Activated B cell treated with CpG ODN at 0.5 μM for 24 hours (primary cell): Measurements from ENCODE around the gene TBCB. TPM values are rescaled to one million over a fixed set of nuclear protein-coding genes. Genes with fewer than 3 reads are reported as not detected.

Experiments
- ATAC-seq: fragments of 200-7000 bp; cut with Tn5 transposase; one replicate; pipeline ENCODE4 v1.10.0; 2021; ENCODE audit warnings: low read depth, mild to moderate bottlenecking, moderate library complexity
- CTCF ChIA-PET: fragments of 350-600 bp; sonication (Branson Sonifier 250); formaldehyde crosslinking; loops from one replicate; lab custom pipeline; 2021; ENCODE audit warnings: antibody characterized with exemption; lab: Charles Lee
- POLR2A ChIA-PET: fragments of 350-600 bp; sonication (Branson Sonifier 250); formaldehyde crosslinking; loops from one replicate; lab custom pipeline; 2021; ENCODE audit warnings: antibody characterized with exemption; lab: Charles Lee
- DNase-seq: peaks from one replicate; pipeline ENCODE4 v3.0.0; 2022
- H3K27ac Mint-ChIP-seq: one replicate; pipeline ENCODE4 v1.8.0; 2020; ENCODE audit warnings: mixed read lengths
- H3K27me3 Mint-ChIP-seq: one replicate; pipeline ENCODE4 v1.8.0; 2021; ENCODE audit warnings: mixed read lengths
- H3K36me3 Mint-ChIP-seq: one replicate; pipeline ENCODE4 v1.8.0; 2021; ENCODE audit warnings: low read depth, mixed read lengths
- H3K4me1 Mint-ChIP-seq: one replicate; pipeline ENCODE4 v1.8.0; 2021; ENCODE audit warnings: mixed read lengths
- H3K4me3 Mint-ChIP-seq: one replicate; pipeline ENCODE4 v1.8.0; 2020; ENCODE audit warnings: mild to moderate bottlenecking, mixed read lengths
- H3K9me3 Mint-ChIP-seq: one replicate; pipeline ENCODE4 v1.8.0; 2020; ENCODE audit warnings: mixed read lengths
- CTCF ChIP-seq: fragments of 200-600 bp; IDR thresholded peaks from one replicate; pipeline ENCODE4 v1.8.0; 2022; ENCODE audit warnings: antibody characterized with exemption, mild to moderate bottlenecking
- intact Hi-C: fragments of 100-400 bp; cut with micrococcal nuclease; formaldehyde crosslinking; loops from one replicate; pipeline ENCODE4 v1.15.1; 2024
- total RNA-seq: library from RNA; stranded (reverse); gene quantifications from 2 replicates; pipeline ENCODE4 v1.2.3, GENCODE V29; 2022

The TBCB gene
- total RNA-seq, 1 donor from 2014 or later, result 144 TPM

- POLR2A ChIA-PET, result no interaction called here
- H3K4me1 Mint-ChIP-seq, result no peaks in the 10 kb centered on the region
- ATAC-seq, result no peak
Measured at GRCh38 chr19:36103040-36103626, 12.1 kb upstream of the TBCB start.

GRCh38 chr19:36103842-36104552 is 11.3 kb upstream of the TBCB start:
- no peak overlapping the region for H3K4me3 Mint-ChIP-seq
- H3K9me3 Mint-ChIP-seq, result no peaks in the 10 kb centered on the region
- ChIA-PET POLR2A (no interaction called here), CTCF (no interaction called here)
- no peaks in the 10 kb centered on the region for H3K36me3 Mint-ChIP-seq
- intact Hi-C loops, result no loop called here
- no peaks in the 10 kb centered on the region for H3K4me1 Mint-ChIP-seq
- TF ChIP-seq CTCF, result no peak
- DNase-seq (no peak), ATAC-seq (no peak)
- no peaks in the 10 kb centered on the region for H3K27me3 Mint-ChIP-seq
- no peak overlapping the region for H3K27ac Mint-ChIP-seq

More at GRCh38 chr19:36103040-36103626, 12.1 kb upstream of the TBCB start:
- no peaks in the 10 kb centered on the region for H3K27me3 Mint-ChIP-seq
- no peak overlapping the region for H3K4me3 Mint-ChIP-seq
- no peak for DNase-seq
- no peak overlapping the region for H3K27ac Mint-ChIP-seq
- CTCF ChIA-PET, result no interaction called here
- intact Hi-C loops, result no loop called here
- no peaks in the 10 kb centered on the region for H3K36me3 Mint-ChIP-seq
- no peak for TF ChIP-seq CTCF
- H3K9me3 Mint-ChIP-seq, result no peaks in the 10 kb centered on the region

DNA sequence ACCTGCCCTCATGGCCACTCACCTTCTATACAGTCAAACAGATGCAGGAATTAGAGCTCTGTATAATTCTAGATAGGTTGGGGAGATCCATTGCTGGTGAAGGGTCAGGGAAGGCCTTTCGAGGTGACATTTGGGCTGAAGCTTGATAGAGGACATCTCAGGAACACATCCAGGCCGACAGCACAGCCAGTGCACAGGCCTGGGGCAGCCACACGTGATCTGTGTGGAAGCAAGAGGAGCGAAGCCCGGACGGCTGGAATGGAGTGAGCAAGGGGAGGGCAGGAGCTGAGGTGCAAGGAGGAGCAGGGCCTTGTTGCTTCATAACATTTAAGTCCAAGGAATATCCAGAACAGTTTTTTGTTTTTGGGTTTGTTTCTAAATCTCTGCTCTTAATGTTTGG is 8.8 kb upstream of the TBCB start:
- TF ChIP-seq CTCF, result no peak
- no peak overlapping the region for H3K4me3 Mint-ChIP-seq

GRCh38 chr19:36106991-36107390 is 8.3 kb upstream of the TBCB start:
- CTCF ChIA-PET, result no interaction called here

More for the DNA sequence above, 8.8 kb upstream of the TBCB start:
- DNase-seq (no peak), ATAC-seq (no peak)
- Mint-ChIP-seq H3K4me1 (no peaks in the 10 kb centered on the region), H3K9me3 (no peaks in the 10 kb centered on the region), H3K27ac (no peak overlapping the region), H3K27me3 (no peaks in the 10 kb centered on the region), H3K36me3 (peaks cover 5% of the 10 kb centered on the region)
- intact Hi-C loops, result no loop called here
- CTCF ChIA-PET, result no interaction called here
- POLR2A ChIA-PET, result no interaction called here

More at GRCh38 chr19:36106991-36107390, 8.3 kb upstream of the TBCB start:
- no peaks in the 10 kb centered on the region for H3K9me3 Mint-ChIP-seq
- H3K4me3 Mint-ChIP-seq, result no peak overlapping the region
- DNase-seq, result no peak
- peaks cover 9% of the 10 kb centered on the region for H3K36me3 Mint-ChIP-seq
- POLR2A ChIA-PET, result no interaction called here
- H3K27ac Mint-ChIP-seq, result no peak overlapping the region
- no peak for TF ChIP-seq CTCF
- H3K27me3 Mint-ChIP-seq, result no peaks in the 10 kb centered on the region
- ATAC-seq, result no peak
- H3K4me1 Mint-ChIP-seq, result no peaks in the 10 kb centered on the region
- intact Hi-C loops, result no loop called here
